HepG2 (cell line): ENCODE measurements around the gene NFATC2. TPM values are rescaled to one million over a fixed set of nuclear protein-coding genes. Genes with fewer than 3 reads are reported as not detected.

Source experiments
- ATAC-seq: fragments of 200-7000 bp; cut with Tn5 transposase; 3 replicates; pipeline ENCODE4 v1.9.1; 2020; ENCODE audit warnings: mild to moderate bottlenecking, moderate library complexity
- BruUV-seq: library from RNA; stranded (reverse); fragments of 400-500 nt; replicated peaks from 2 replicates; lab custom pipeline; 2021; lab: Mats Ljungman, UMichigan
- CTCF ChIA-PET: fragments of 300-600 bp; formaldehyde crosslinking; extraction: SDS; loops from one replicate; lab custom pipeline; 2021; ENCODE audit warnings: low total read pairs, inconsistent platforms, low intra/inter-chr PET ratio; lab: Yijun Ruan, JAX
- POLR2A ChIA-PET: fragments of 350-600 bp; sonication (Branson Sonifier 250); formaldehyde crosslinking; loops from one replicate; lab custom pipeline; 2020; ENCODE audit warnings: antibody characterized with exemption, inconsistent platforms; lab: Yijun Ruan, JAX
- DNase-seq: peaks from one replicate; pipeline ENCODE4 v3.0.0-alpha.2; 2015; ENCODE audit warnings: low spot score
- FAIRE-seq: peaks from 3 replicates; lab custom pipeline; 2011; peaks lifted over from hg19 to GRCh38; lab: Jason Lieb, UNC
- H2AFZ ChIP-seq: one replicate; pipeline ENCODE4 v1.6.1; 2011; ENCODE audit warnings: low read length, inconsistent platforms
- H3K27ac ChIP-seq: fragments of 300-600 bp; 3 replicates; pipeline ENCODE4 v1.8.0; 2011; ENCODE audit warnings: mixed run types, mild to moderate bottlenecking, mixed read lengths, low read length, inconsistent platforms; ENCODE audit not compliant: insufficient read depth; ENCODE audit errors: extremely low read length
- H3K27me3 ChIP-seq, 2 experiments: fragments of 200-600 bp in 1 of 2; 2 replicates in 1 of 2; 3 replicates in 1 of 2; pipeline versions ENCODE4 v1.6.0 to v1.8.0; 2011; ENCODE audit warnings: low read length in 2 of 2, mild to moderate bottlenecking in 2 of 2, moderate library complexity in 2 of 2, inconsistent platforms in 1 of 2; ENCODE audit not compliant: insufficient read depth in 2 of 2, control insufficient read depth in 1 of 2
- H3K36me3 ChIP-seq, 2 experiments: fragments of 200-600 bp in 1 of 2; replicated peaks in 1 of 2; 2 replicates in 1 of 2; 3 replicates in 1 of 2; pipeline versions ENCODE4 v1.5.1 to v1.8.0; 2011; ENCODE audit warnings: low read length in 2 of 2, inconsistent platforms in 1 of 2; ENCODE audit not compliant: insufficient read depth in 2 of 2, control insufficient read depth in 1 of 2
- H3K4me1 ChIP-seq: 2 replicates; pipeline ENCODE4 v1.5.1; 2012; ENCODE audit warnings: low read length, inconsistent platforms; ENCODE audit not compliant: insufficient read depth
- H3K4me2 ChIP-seq: 2 replicates; pipeline ENCODE4 v1.6.0; 2011; ENCODE audit warnings: low read depth, low read length, inconsistent platforms
- H3K4me3 ChIP-seq, 3 experiments: fragments of 200-600 bp in 1 of 3; sonication (generic), shearing (Covaris generic) in 1 of 3; replicated peaks in 1 of 3; 2 replicates each; pipeline ENCODE4 v1.5.1; 2011 to 2016; ENCODE audit warnings: low read length in 3 of 3, inconsistent platforms in 2 of 3, low read depth in 2 of 3, mild to moderate bottlenecking in 2 of 3, control low read depth in 1 of 3, mixed read lengths in 1 of 3; ENCODE audit not compliant: insufficient read depth in 1 of 3
- H3K79me2 ChIP-seq: one replicate; pipeline ENCODE4 v1.6.1; 2011; ENCODE audit warnings: low read length, inconsistent platforms; ENCODE audit not compliant: insufficient read depth
- H3K9ac ChIP-seq: 2 replicates; pipeline ENCODE4 v1.6.0; 2011; ENCODE audit warnings: mild to moderate bottlenecking, low read depth, low read length, inconsistent platforms; ENCODE audit not compliant: insufficient read depth
- H3K9me3 ChIP-seq: 2 replicates; pipeline ENCODE4 v1.5.1; 2012; ENCODE audit warnings: mild to moderate bottlenecking, low read length
- H4K20me1 ChIP-seq: 2 replicates; pipeline ENCODE4 v1.6.0; 2011; ENCODE audit warnings: inconsistent platforms, mild to moderate bottlenecking, low read length, moderate library complexity; ENCODE audit not compliant: insufficient read depth
- MTF2 ChIP-seq: sonication (generic); formaldehyde crosslinking; IDR thresholded peaks from 2 replicates; pipeline ENCODE4 v1.5.0; 2020; ENCODE audit warnings: missing genetic modification reagents, borderline replicate concordance
- U2AF1 ChIP-seq: fragments of 200-400 bp; formaldehyde crosslinking; optimal IDR thresholded peaks from 2 replicates; pipeline ENCODE3; 2017; ENCODE audit warnings: mild to moderate bottlenecking, low read depth, low read length
- ZFP37 ChIP-seq: sonication (generic); formaldehyde crosslinking; IDR thresholded peaks from 2 replicates; pipeline ENCODE4 v1.4.0; 2020; ENCODE audit warnings: missing genetic modification reagents, borderline replicate concordance
- ZFX ChIP-seq: sonication (generic); formaldehyde crosslinking; IDR thresholded peaks from 2 replicates; pipeline ENCODE4 v1.4.0; 2020; ENCODE audit warnings: mild to moderate bottlenecking, low read depth, missing genetic modification reagents, moderate library complexity
- ZMYM3 ChIP-seq: sonication (generic); formaldehyde crosslinking; IDR thresholded peaks from 2 replicates; pipeline ENCODE4 v1.5.1; 2020; ENCODE audit warnings: mild to moderate bottlenecking, missing genetic modification reagents
- ZNF326 ChIP-seq: sonication (generic); formaldehyde crosslinking; IDR thresholded peaks from 2 replicates; pipeline ENCODE4 v1.4.0; 2020; ENCODE audit warnings: missing genetic modification reagents, borderline replicate concordance
- ZNF446 ChIP-seq: sonication (generic); formaldehyde crosslinking; IDR thresholded peaks from 2 replicates; pipeline ENCODE4 v1.5.0; 2020; ENCODE audit warnings: mild to moderate bottlenecking, missing genetic modification reagents
- WGBS: methylation state at CpG from one replicate; pipeline ENCODE4 v1.1.6; 2017; ENCODE audit warnings: low lambda C conversion rate; 5-methylcytosine and 5-hydroxymethylcytosine counted together
- in situ Hi-C: cut with HindIII; loops from 2 replicates; pipeline ENCODE4 v1.10.0; 2017; ENCODE audit warnings: low pct_unique_long_range_greater_than_20kb; ENCODE audit not compliant: extremely low pct_ligation_motif_present
- intact Hi-C: fragments of 100-400 bp; cut with micrococcal nuclease; formaldehyde crosslinking; loops from one replicate; pipeline ENCODE4 v1.10.0; 2022; ENCODE audit not compliant: unreplicated experiment
- polyA plus RNA-seq, 8 experiments: library from polyadenylated mRNA; depleted of rRNA in 3 of 8; stranded (reverse) in 7 of 8; unstranded in 1 of 8; fragments of >200 nt; fragmentation: Illumina TruSeq in 4 of 8; extraction: Trizol in 4 of 8; gene quantifications; 2 replicates each; pipeline versions ENCODE4 v1.2.1 to v1.2.3, GENCODE V29; 2011 to 2016; ENCODE audit warnings: low read depth in 4 of 8, missing spikeins in 1 of 8, mixed read lengths in 1 of 8; ENCODE audit not compliant: insufficient read depth in 1 of 8
- total RNA-seq, 5 experiments: library from RNA; depleted of rRNA; stranded (reverse); fragments of >200 nt; fragmentation: Illumina TruSeq; extraction: Trizol; gene quantifications; 2 replicates each; pipeline ENCODE4 v1.2.3, GENCODE V29; 2016; ENCODE audit warnings: low read depth in 1 of 5
- TF ChIP-seq, protein P1 (sequence below): sonication (generic); formaldehyde crosslinking; IDR thresholded peaks from 2 replicates; pipeline ENCODE4 v1.9.0; 2022; ENCODE audit warnings: low read depth, missing genetic modification reagents

NFATC2 gene
- total and polyA plus RNA-seq, 2 of the 13 experiments (the other 11 are each of a cell fraction or from before 2014, with no cell fraction given), result 1.9 to 3.3 TPM

DNA sequence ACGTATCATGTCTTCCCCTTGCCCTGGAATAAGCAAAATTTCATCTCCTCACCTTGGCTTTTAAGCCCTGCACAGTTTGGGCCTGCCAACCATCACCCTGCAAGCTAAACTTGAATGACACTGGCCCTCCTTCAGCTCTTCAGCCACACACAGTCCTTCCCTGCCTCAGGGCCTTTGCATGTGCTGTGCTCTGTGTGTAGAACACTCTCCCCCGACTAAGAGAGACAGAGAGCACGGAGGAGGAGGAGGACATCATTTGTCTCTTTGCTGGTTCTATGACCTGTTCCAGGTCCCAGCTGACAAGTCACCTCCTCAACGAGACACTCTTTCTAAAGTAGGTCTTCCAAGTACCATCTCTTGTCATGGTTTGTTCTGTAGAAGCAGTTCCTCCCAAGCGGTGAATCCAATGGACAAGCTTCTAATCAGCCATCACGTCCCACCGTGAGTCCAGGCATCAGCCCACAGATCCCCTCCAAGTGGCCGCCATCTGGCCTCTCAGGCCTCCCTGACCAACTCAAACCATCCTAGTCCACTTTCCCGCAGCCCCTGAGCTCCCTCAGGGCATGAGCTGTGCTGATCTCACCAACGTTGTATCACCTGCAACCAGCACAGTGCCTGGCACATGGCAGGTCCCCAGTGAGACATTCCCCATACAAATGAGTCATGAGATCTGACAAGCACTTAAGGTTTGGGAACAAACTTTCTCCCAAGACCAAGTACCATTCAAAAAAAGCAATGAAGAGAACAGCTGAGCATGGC is 30.5 kb downstream of the NFATC2 start:
- no peak for ATAC-seq
- intact Hi-C loops, result no loop called here
- H3K27me3 ChIP-seq, result no peaks in the 10 kb centered on the region
- peaks cover 36% of the 10 kb centered on the region for H3K4me1 ChIP-seq
- ChIA-PET POLR2A (no interaction called here), CTCF (no interaction called here)
- no peak for DNase-seq
- WGBS, result 95% methylated on average over 10 of the region's 10 CpGs
- in situ Hi-C loops, result no loop called here
- H3K27ac ChIP-seq, result no peak overlapping the region
- BruUV-seq, result no TSS peak
- no peak overlapping the region for H3K4me2 ChIP-seq
- TF ChIP-seq MTF2 (CRISPR knock-in tag), result no peak
- no peak for TF ChIP-seq ZNF446
- no peak for TF ChIP-seq U2AF1
- TF ChIP-seq ZNF326 (CRISPR knock-in tag), result no peak
- TF ChIP-seq, protein P1, sequence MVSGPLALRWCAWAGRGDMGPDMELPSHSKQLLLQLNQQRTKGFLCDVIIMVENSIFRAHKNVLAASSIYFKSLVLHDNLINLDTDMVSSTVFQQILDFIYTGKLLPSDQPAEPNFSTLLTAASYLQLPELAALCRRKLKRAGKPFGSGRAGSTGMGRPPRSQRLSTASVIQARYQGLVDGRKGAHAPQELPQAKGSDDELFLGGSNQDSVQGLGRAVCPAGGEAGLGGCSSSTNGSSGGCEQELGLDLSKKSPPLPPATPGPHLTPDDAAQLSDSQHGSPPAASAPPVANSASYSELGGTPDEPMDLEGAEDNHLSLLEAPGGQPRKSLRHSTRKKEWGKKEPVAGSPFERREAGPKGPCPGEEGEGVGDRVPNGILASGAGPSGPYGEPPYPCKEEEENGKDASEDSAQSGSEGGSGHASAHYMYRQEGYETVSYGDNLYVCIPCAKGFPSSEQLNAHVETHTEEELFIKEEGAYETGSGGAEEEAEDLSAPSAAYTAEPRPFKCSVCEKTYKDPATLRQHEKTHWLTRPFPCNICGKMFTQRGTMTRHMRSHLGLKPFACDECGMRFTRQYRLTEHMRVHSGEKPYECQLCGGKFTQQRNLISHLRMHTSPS, result no peak
- peak; percentile 84; the same call in 1 of the 2 replicates for TF ChIP-seq ZMYM3 (CRISPR knock-in tag)
- TF ChIP-seq ZFX (CRISPR knock-in tag), result no peak
- no peak for TF ChIP-seq ZFP37 (CRISPR knock-in tag)
- no peaks in the 10 kb centered on the region; the same call in 1 of the 2 replicates for H4K20me1 ChIP-seq
- H3K36me3 ChIP-seq, result peaks cover 14 to 30% of the 10 kb centered on the region in 2 experiments
- H3K9me3 ChIP-seq, result no peaks in the 10 kb centered on the region
- no peak for FAIRE-seq
- no peak overlapping the region for H3K4me3 ChIP-seq
- no peaks in the 10 kb centered on the region for H3K79me2 ChIP-seq
- no peak overlapping the region for H3K9ac ChIP-seq
- no peak overlapping the region for H2AFZ ChIP-seq
